Pancreas (tissue), 10 donors: ENCODE measurements around the gene TMC3. TPM values are rescaled to one million over a fixed set of nuclear protein-coding genes. Genes with fewer than 3 reads are reported as not detected.

Experiments used
- ATAC-seq, 4 donors: fragments of 200-7000 bp; cut with Tn5 transposase; one replicate each; pipeline versions ENCODE4 v1.8.0 to v1.9.1; 2020; ENCODE audit warnings: mild to moderate bottlenecking in 4 of 4, moderate library complexity in 4 of 4
- DNase-seq, 6 donors: peaks; one replicate each; pipeline ENCODE4 v3.0.0-alpha.2; 2020
- FAIRE-seq: peaks from 2 replicates; lab custom pipeline; 2012; peaks lifted over from hg19 to GRCh38; lab: Jason Lieb, UNC
- H3K27ac ChIP-seq, 4 donors: fragments of 200-600 bp; sonication (generic); 1 replicate in 3 of 4; 2 replicates in 1 of 4; pipeline versions ENCODE4 v1.5.0 to v1.8.0; 2020
- H3K27me3 ChIP-seq, 4 donors: fragments of 200-600 bp; one replicate each; pipeline ENCODE4 v1.8.0; 2021
- H3K36me3 ChIP-seq, 3 donors: fragments of 200-600 bp; sonication (generic) in 1 of 3; one replicate each; pipeline versions ENCODE4 v1.5.0 to v1.8.0; 2020 to 2021
- H3K4me1 ChIP-seq, 3 donors: fragments of 200-600 bp; one replicate each; pipeline ENCODE4 v1.8.0; 2021
- H3K4me3 ChIP-seq, 4 donors: fragments of 200-600 bp; sonication (generic) in 2 of 4; one replicate each; pipeline versions ENCODE4 v1.5.0 to v1.8.0; 2020 to 2021
- H3K9me3 ChIP-seq, 4 donors: fragments of 200-600 bp; one replicate each; pipeline ENCODE4 v1.8.0; 2021
- CTCF ChIP-seq, 4 donors: fragments of 200-600 bp; sonication (generic) in 3 of 4; IDR thresholded peaks; one replicate each; pipeline versions ENCODE4 v1.5.0 to v1.8.0; 2021; ENCODE audit warnings: antibody characterized with exemption in 4 of 4
- WGBS, 2 donors: extraction: QIAGEN DNeasy Blood & Tissue Kit; methylation state at CpG; one replicate each; pipeline ENCODE4 v1.1.7; 2013; 5-methylcytosine and 5-hydroxymethylcytosine counted together
- intact Hi-C, 3 donors: fragments of 100-400 bp; cut with DNase I; formaldehyde crosslinking; loops; one replicate each; pipeline versions ENCODE4 v1.11.1 to v1.14.2; 2022
- polyA plus RNA-seq, 2 donors: library from polyadenylated mRNA; stranded (reverse); fragments of 200-250 nt; gene quantifications; one replicate each; pipeline ENCODE4 v1.2.3, GENCODE V29; 2013
- total RNA-seq, 6 donors: library from RNA; stranded (reverse); fragmentation: NEBNext Ultra II Directional in 4 of 6; extraction: Animal tissue kit (Norgen Biotek cat#: 25700) in 4 of 6; gene quantifications; one replicate each; pipeline versions ENCODE4 v1.2.1 to v1.2.4, GENCODE V29; 2021 to 2023
- donor health status: healthy with polysubstance abuse.
- donor health status: DM: no; HTN: no; CAD: no; lungs with moderate emphysema.
- donor health status: DM: no; HTN: no; CAD: no.
- donor health status: control.
- donor health status: control.
- donor health status: Bipolar disorder and iron deficiency.
- donor health status: DM: yes; HTN: yes; CAD: no.
- donor health status: DM: no; HTN: no; CAD: no.
- donor health status: DM: no; HTN: no; CAD: no.
- donor health status: DM: yes; HTN: yes; CAD: no.

The TMC3 gene
- total and polyA plus RNA-seq, 8 donors, result 0.03 to 0.05 TPM; not detected in 6

- no peak overlapping the region for H3K4me3 ChIP-seq
- DNase-seq (no peak), ATAC-seq (no peak), FAIRE-seq (no peak)
- no peaks in the 10 kb centered on the region for H3K36me3 ChIP-seq
- H3K27me3 ChIP-seq, result no peaks in the 10 kb centered on the region
- H3K9me3 ChIP-seq, result no peaks in the 10 kb centered on the region
- no peaks in the 10 kb centered on the region for H3K4me1 ChIP-seq
- intact Hi-C loops, result no loop called here
- WGBS, 2 donors, result 88 to 93% methylated on average over 5 of the region's 5 CpGs
- no peak for TF ChIP-seq CTCF (IDR thresholded peaks at IDR 0.05)
- no peak overlapping the region for H3K27ac ChIP-seq
Observed at GRCh38 chr15:81360491-81360890, 13.5 kb downstream of the TMC3 start.

- FAIRE-seq (no peak), DNase-seq (no peak), ATAC-seq (no peak)
- 93 to 95% methylated on average over 6 of the region's 6 CpGs for WGBS, 2 donors
- Histone ChIP-seq H3K4me3 (no peak overlapping the region), H3K27me3 (no peaks in the 10 kb centered on the region), H3K4me1 (no peaks in the 10 kb centered on the region), H3K27ac (no peak overlapping the region), H3K36me3 (no peaks in the 10 kb centered on the region), H3K9me3 (no peaks in the 10 kb centered on the region)
- intact Hi-C loops, result no loop called here
- TF ChIP-seq CTCF (IDR thresholded peaks at IDR 0.05), result no peak
Observed at GRCh38 chr15:81358248-81358647, 15.8 kb downstream of the TMC3 start.

GRCh38 chr15:81357180-81357686, 16.8 kb downstream of the TMC3 start:
- H3K9me3 ChIP-seq, result no peaks in the 10 kb centered on the region
- no peaks in the 10 kb centered on the region for H3K27me3 ChIP-seq
- intact Hi-C loops, result no loop called here
- FAIRE-seq (no peak), DNase-seq (no peak), ATAC-seq (no peak)
- no peak overlapping the region for H3K27ac ChIP-seq
- H3K36me3 ChIP-seq, result no peaks in the 10 kb centered on the region
- TF ChIP-seq CTCF (IDR thresholded peaks at IDR 0.05), result no peak
- no peak overlapping the region for H3K4me3 ChIP-seq
- no peaks in the 10 kb centered on the region for H3K4me1 ChIP-seq
- 79 to 83% methylated on average over 6 of the region's 6 CpGs for WGBS, 2 donors

GRCh38 chr15:81356252-81356651, 17.8 kb downstream of the TMC3 start:
- H3K27ac ChIP-seq, result no peak overlapping the region
- no peak for TF ChIP-seq CTCF (IDR thresholded peaks at IDR 0.05)
- intact Hi-C loops, result no loop called here
- H3K27me3 ChIP-seq, result no peaks in the 10 kb centered on the region
- H3K36me3 ChIP-seq, result no peaks in the 10 kb centered on the region
- H3K9me3 ChIP-seq, result no peaks in the 10 kb centered on the region
- 88 to 93% methylated on average over 5 of the region's 5 CpGs for WGBS, 2 donors
- DNase-seq (no peak), FAIRE-seq (no peak), ATAC-seq (no peak)
- no peaks in the 10 kb centered on the region for H3K4me1 ChIP-seq
- no peak overlapping the region for H3K4me3 ChIP-seq

GRCh38 chr15:81351651-81352050, 22.4 kb downstream of the TMC3 start:
- Histone ChIP-seq H3K4me3 (no peak overlapping the region), H3K4me1 (no peaks in the 10 kb centered on the region), H3K27me3 (no peaks in the 10 kb centered on the region), H3K36me3 (no peaks in the 10 kb centered on the region), H3K9me3 (no peaks in the 10 kb centered on the region), H3K27ac (no peak overlapping the region)
- 87% methylated on average over 5 of the region's 5 CpGs for WGBS, 2 donors
- no peak for ATAC-seq
- intact Hi-C loops, result no loop called here
- TF ChIP-seq CTCF (IDR thresholded peaks at IDR 0.05), result no peak
- DNase-seq, result no peak
- no peak for FAIRE-seq
